Erythroblast (primary cell): ENCODE data around the gene HIBADH.

Experiments used
- GATA1 ChIP-seq: IDR thresholded peaks from 2 replicates; pipeline ENCODE4 v1.6.1; 2011; ENCODE audit warnings: low read depth, mild to moderate bottlenecking, control low read depth, low read length, moderate library complexity
- POLR2A ChIP-seq: IDR thresholded peaks from 2 replicates; pipeline ENCODE4 v1.6.1; 2011; ENCODE audit warnings: mild to moderate bottlenecking, low read length

- TF ChIP-seq POLR2A (no peak), GATA1 (no peak)
Measured at GRCh38 chr7:27635728-27636127, 27.0 kb downstream of the HIBADH start.
